HG03571 (cell line): ENCODE data around the gene SLC40A1.

Experiments
- ATAC-seq: cut with Tn5 transposase; IDR thresholded peaks from one replicate; pipeline ENCODE4 v1.9.1; 2021; ENCODE audit not compliant: unreplicated experiment

The SLC40A1 gene

GRCh38 chr2:189601043-189601442 is 20.5 kb upstream of the SLC40A1 start:
- ATAC-seq, result no peak

GRCh38 chr2:189599245-189599644 is 18.7 kb upstream of the SLC40A1 start:
- no peak for ATAC-seq

GRCh38 chr2:189595417-189595816 is 14.8 kb upstream of the SLC40A1 start:
- ATAC-seq, result no peak

GRCh38 chr2:189594305-189594704 is 13.7 kb upstream of the SLC40A1 start:
- no peak for ATAC-seq

- no peak for ATAC-seq
Measured at GRCh38 chr2:189593115-189593514, 12.5 kb upstream of the SLC40A1 start.

- no peak for ATAC-seq
Measured at GRCh38 chr2:189592353-189592984, 11.9 kb upstream of the SLC40A1 start.

GRCh38 chr2:189587780-189588179 is 7.2 kb upstream of the SLC40A1 start:
- ATAC-seq, result no peak

- ATAC-seq, result no peak
Measured at GRCh38 chr2:189585226-189585756, 4.7 kb upstream of the SLC40A1 start.

GRCh38 chr2:189584686-189585085 is 4.1 kb upstream of the SLC40A1 start:
- ATAC-seq, result no peak

- ATAC-seq, result no peak
Measured at GRCh38 chr2:189583227-189584198, 2.9 kb upstream of the SLC40A1 start.

GRCh38 chr2:189582809-189583192 is 2.2 kb upstream of the SLC40A1 start:
- no peak for ATAC-seq

- no peak for ATAC-seq
Measured at GRCh38 chr2:189582140-189582808, 1.7 kb upstream of the SLC40A1 start.

- no peak for ATAC-seq
Measured at GRCh38 chr2:189581354-189582139, 961 bp upstream of the SLC40A1 start.

GRCh38 chr2:189580241-189580651 is 340 bp downstream of the SLC40A1 start:
- ATAC-seq, result no peak

GRCh38 chr2:189579585-189580186 is 900 bp downstream of the SLC40A1 start:
- no peak for ATAC-seq

- ATAC-seq, result no peak
Measured at GRCh38 chr2:189578272-189578950, 2.2 kb downstream of the SLC40A1 start.

- no peak for ATAC-seq
Measured at GRCh38 chr2:189577121-189577520, 3.5 kb downstream of the SLC40A1 start.

- ATAC-seq, result no peak
Measured at GRCh38 chr2:189576396-189576795, 4.2 kb downstream of the SLC40A1 start.

GRCh38 chr2:189574793-189575475 is 5.7 kb downstream of the SLC40A1 start:
- no peak for ATAC-seq
